Hematopoietic multipotent progenitor cell treated with erythropoietin and hydrocortisone succinate and interleukin-3 and kit ligand, for 15 days (in vitro differentiated cells): ENCODE measurements around the gene SLC44A5.
"Not testable (repeated sequence)": the region's sequence is repeated elsewhere in the genome, so short reads cannot be mapped to it uniquely, and the experiment has no call there.

ENCODE experiments used
- DNase-seq: peaks from one replicate; pipeline ENCODE4 v3.0.0-alpha.2; 2015; ENCODE audit warnings: low spot score

The SLC44A5 gene

DNA sequence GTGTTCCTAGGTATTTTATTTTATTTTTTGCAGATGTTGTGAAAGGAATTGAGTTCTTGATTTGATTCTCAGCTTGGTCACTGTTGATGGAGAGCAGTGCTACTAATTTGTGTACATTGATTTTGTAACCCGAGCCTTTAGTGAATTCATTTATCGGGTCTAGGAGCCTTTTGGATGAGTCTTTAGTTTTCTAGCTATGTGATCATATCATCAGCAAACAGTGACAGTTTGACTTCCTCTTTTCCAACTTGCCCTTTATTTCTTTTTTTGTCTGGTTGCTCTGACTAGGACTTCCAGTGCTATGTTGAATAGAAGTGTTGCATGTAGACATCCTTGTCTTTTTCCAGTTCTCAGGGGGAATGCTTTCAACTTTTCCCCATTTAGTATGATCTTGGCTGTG, 337.8 kb downstream of the SLC44A5 start:
- DNase-seq = no peak

DNA sequence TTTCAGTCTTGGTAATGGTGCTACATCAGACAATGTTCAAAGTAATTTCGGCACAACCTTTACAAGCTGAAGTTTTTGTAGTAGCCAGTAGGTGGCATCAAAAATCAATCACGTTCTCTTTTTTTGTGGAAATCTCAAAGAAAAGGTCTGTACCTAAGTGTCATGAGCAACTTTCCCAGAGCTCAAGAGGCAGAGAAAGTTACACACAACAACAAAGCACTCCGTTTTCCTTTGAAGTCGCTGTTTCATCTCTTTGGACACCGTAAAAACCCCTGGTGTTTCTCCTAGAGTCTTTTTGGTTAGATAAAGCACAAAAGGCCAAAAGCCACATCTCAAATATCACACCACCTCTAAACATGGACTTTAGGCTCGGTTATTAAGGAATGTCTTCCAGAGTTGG, 345.1 kb downstream of the SLC44A5 start:
- DNase-seq = peak; percentile 9

DNA sequence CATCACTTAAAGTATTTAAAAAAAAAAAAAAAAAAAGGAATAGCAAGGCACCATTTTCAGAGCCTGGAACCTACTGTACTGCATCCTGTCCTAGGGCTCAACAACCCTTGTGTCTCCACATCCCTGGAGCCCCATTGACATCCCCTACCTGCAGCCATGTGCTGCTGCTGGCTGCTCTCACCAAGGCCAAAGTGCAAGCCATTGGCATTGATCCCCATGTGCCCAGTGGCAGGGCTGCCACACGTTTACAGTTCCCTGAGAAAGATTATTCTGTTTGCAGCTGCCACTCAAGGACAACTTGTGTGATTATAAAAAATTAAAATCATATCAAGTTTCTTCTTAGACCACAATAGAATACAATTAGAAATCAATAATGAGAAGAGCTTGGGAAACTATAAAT, 346.8 kb downstream of the SLC44A5 start:
- no peak for DNase-seq

DNA sequence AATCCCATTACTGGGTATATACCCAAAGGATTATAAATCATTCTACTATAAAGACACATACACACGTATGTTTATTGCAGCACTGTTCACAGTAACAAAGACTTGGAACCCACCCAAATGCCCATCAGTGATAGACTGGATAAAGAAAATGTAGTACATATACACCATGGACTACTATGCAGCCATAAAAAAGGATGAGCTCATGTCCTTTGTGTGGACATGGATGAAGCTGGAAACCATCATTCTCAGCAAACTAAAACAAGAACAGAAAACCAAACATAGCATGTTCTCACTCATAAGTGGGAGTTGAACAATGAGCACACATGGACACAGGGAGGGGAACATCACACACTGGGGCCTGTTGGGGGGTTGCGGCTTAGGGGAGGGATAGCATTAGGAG, 347.3 kb downstream of the SLC44A5 start:
- DNase-seq = not testable (repeated sequence)

DNA sequence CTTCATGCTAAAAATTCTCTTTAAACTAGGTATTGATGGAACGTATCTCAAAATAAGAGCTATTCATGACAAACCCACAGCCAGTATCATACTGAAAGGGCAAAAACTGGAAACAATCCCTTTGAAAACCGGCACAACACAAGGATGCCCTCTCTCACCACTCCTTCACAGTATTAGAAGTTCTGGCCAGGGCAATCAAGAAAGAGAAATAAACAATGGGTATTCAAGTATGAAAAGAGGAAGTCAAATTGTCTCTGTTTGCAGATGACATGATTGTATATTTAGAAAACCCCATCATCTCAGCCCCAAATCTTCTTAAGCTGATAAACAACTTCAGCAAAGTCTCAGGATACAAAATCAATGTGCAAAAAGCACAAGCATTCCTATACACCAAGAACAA, 349.0 kb downstream of the SLC44A5 start:
- DNase-seq = not testable (repeated sequence)

DNA sequence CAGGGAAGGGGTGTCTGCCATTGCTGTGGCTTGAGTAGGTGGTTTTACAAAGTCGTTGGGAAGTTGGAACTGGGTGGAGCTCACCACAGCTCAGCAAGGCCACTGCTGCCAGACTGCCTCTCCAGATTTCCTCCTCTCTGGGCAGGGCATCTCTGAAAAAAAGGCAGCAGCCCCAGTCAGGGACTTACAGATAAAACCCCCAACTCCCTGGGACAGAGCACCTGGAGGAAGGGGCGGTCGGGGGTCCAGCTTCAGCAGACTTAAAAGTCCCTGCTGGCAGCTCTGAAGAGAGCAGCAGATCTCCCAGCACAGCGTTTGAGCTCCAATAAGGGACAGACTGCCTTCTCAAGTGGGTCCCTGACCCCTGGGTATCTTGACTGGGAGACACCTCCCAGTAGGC, 352.6 kb downstream of the SLC44A5 start:
- DNase-seq = no peak

DNA sequence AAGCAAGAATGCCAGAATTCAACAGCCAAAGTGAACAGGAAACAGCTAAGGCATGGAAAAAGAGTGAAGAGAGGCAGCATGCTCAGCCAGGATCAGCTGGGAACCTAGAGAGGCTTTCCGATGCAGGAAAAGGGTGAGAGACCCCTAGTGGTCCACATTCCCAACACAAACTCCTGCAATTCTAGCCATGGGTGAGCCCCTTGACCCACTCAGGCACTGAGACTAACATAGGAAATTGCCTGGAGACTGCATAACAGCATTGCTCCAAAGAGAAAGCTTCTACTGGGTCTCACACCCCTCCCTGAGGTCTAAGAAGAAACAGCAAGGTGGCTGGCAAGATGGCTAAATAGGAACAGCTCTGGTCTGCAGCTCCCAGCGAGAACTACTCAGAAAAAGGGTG, 353.5 kb downstream of the SLC44A5 start:
- DNase-seq = no peak

DNA sequence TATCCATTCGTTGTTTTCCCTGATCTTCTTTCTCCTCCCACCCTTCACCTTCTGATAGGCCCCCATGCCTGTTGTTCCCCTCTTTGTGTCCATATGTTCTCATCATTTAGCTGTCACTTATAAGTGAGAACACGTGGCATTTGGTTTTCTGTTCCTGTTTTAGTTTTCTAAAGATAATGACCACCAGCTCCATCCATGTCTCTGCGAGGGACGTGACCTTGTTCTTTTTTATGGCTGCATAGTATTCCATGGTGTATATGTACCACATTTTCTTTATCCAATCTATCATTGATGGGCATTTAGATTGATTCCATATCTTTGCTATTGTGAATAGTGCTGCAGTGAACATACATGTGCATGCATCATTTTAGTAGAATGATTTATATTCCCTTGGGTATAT, 360.8 kb downstream of the SLC44A5 start:
- not testable (repeated sequence) for DNase-seq

DNA sequence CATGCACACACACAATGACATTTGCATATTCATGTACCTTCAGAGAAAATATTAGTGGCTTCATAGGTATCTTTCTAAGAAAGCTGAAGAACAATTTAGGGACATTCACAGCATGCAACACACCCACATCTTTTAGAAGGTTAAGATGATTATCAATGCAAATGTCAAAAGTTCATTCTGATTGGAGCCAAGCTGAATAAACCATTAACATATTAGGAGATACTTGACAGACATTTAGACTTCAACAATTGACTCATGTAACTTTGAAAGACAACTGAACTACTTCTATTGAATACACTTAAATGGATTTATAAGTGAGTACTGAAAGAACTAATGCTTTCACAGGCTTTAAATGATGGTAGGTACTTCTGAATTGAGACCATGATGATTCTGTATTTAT, 365.7 kb downstream of the SLC44A5 start:
- DNase-seq = no peak

DNA sequence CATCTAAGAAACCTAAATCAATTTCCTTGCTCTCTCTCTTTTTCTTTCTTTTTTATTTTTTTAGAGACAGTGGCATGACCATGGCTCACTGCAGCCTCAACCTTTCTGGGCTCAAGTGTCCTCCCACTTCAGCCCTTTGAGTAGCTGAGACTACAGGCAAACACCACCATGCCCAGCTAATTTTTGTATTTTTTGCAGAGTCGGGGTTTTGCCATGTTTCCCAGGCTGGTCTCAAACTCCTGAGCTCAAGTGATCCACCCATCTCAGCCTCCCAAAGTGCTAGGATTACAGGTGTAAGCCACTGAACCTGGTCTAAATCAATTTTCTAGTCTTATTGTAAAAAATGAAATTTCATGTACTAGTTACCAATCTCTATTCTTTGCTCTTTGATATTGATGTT, 367.8 kb downstream of the SLC44A5 start:
- DNase-seq = no peak

DNA sequence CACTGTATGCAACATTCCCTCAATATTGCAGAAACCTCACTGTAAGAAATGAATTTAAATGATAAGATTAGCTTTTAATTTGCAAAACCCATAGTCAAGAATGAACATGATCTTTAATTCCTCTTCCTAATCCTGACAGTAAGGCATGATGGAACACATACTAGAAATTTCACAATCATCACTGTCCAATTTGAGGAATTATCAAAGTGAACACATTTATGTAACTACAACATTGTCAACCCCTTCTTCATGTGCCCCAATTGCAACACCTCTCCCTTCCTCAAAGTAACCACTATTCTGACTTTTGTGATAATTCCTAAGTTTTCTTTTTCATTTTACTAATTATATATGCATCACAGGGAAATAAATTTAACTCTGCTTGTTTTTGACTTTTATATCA, 373.6 kb downstream of the SLC44A5 start:
- no peak for DNase-seq

DNA sequence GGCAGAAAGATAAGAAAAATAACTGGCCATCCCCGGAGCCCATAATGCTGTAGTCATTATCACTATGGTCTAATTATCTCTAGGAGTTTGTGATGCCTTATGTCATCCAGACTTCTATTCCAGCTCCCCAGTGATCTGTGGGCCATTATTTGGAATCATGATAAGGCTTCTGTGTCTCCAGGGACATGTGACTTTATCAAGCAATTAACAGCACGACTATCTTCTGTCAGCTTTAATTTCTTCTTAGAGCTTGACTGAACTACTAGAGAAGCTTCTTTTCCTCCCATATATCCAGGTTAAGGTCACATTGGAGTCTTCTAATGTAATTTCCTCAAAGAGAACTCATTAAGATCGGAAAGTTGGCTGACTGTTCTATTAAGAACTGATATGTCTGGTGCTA, 376.4 kb downstream of the SLC44A5 start:
- DNase-seq = no peak

DNA sequence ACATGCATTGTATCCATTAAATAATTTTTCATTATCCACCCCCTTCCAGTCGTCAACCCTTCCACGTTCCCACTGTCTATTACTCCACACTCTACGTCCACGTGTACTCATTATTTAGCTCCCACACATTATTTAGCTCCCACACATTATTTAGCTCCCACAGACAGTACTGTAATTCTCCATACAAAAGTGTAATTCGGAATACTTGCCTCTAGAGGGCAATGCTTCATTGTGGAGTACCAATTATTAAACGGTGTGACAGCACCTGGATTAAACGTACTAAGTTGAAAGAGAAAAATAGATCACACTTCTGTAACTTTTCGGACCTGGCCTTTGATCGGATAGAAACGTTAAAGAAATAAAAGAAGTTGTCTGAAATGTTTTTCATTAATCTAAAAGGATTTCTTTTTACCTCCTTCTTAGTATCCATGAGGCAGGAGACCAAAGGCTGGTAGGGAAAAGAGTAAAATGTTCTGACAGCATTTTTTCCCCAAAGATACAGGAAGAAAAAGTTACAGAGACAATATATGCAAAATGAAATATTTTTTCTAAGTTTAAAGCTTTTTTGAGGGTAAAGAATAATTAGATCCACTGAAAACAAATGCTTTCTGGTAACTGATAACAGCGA, 377.5 kb downstream of the SLC44A5 start:
- DNase-seq = peak; percentile 29

DNA sequence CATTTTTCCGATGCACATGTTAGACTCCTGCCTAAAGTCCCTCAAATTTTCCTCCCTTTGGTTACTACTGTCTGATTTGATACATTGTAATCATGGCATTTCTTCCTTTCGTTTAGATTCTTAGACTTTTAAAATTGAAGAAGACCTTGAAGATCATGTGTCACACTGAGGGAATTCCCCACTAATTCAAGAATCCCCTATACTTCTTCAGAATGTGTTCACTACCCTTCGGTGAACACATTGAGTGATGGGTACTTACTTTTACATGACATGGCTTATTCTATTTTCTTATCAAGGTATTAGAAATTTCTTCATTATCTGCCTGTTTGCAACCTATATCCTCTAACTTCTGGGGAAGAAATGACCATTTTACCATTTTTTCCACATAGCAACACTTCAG, 390.8 kb downstream of the SLC44A5 start:
- DNase-seq = no peak

DNA sequence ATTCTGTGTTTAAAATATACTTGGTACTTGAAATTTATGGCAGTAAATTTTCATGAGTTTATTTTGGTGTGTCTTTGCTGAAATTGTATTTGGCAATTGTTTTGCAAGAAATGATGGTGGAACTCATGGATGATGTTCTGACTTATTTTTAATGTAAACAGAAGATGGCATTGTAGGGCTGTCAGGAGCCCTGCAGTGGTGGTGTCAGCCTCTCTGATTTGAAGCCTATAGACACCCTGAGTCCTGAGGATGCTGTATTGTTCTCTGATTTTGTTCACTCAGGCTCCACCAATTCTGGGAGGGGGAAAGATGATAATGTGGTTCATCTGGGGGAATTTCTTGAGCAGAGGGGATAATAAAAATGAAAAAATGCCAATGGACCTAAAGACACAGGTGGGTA, 396.9 kb downstream of the SLC44A5 start:
- no peak for DNase-seq

DNA sequence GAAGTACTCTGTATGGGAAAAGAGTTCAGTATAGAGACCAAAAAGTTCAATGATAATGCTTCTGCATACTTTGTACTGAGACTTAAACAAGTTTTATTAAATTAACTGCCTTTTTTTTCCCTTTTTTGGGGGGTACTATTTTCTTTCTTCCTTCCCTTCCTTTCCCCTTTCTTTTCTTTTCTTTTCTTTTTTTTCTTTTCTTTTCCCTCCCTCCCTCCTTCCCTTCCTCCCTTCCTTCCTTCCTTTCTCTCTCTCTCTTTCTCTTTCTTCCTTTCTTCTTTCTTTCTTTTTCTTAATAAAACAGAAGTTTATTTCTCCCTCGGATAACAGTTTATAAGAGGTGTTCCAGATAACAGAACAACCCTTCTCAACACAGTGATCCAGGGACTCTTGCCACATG, 399.3 kb downstream of the SLC44A5 start:
- DNase-seq = no peak

DNA sequence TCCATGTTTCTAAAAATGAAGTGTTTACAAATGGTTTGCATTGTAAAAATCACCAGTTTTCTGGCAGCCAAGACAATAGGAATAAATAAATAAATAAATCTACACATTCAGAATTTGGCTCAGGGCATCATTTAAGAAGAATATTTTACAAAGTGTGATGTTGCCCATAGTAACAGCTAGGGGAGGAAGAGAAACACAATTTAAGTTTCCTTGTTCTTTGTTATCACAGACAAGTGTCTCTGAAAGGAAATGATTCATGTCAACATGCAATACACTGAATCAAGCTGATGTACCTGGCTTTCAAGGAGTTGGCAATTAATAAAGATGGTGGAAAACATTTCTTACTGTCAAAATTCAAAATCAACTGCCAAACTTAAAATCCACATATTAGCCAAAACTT, 402.1 kb downstream of the SLC44A5 start:
- no peak for DNase-seq

DNA sequence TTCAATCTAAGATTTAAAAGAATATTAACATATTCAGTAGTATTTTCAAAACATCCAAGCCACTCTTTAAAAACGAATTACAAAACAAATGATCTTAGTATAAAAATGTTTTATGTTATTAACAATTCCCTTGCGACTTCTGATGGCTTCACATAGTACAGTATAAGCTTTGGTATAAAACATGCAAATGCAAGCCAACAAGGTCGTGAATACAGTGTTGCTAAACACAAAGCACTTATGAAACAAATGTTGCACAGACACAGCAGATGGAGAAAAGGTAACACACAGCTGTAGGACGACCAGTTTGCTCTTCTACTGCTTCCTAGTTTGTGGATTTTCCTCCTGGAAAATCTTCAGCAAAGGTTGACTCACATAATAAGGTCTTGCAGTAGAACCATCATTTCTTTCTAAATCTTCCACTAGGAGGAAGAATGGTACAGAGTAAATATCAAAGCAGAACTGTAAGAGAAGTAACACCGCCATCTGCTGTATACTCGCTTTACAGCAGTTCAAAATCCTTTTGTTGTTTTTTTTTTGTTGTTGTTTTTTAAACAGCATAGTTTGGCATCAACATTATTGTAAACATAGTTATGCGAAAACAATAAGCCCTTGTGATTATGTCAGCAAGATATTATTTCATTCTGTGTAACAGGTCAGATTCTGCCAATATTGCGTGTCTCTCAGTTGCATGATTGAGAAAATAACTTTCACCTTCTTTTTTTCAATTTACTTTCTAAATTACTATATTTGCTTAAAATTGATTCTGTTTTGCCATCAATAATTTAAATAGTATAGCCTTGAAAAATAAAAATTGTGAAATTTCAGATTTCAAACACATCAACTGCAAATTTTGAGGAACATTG, 407.3 kb downstream of the SLC44A5 start:
- DNase-seq = no peak

DNA sequence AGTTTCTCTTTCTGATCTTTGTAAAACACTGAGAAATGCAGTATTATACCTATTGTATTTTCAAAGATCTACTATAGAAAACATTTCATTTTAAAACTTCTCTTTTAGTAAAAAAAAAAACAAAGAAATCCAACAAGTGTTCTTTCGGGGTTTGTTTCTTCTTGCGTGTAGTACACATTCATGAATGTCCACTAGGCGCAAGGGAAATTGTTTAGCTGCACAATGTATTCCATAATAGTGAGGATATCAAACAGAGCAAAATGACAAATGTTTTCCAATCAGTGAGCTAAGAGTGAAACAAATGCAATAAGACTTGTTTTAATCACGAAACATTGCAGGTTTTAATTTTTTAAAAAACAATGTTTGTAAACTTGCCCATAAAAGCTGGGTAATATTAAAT, 408.2 kb downstream of the SLC44A5 start:
- DNase-seq = no peak

DNA sequence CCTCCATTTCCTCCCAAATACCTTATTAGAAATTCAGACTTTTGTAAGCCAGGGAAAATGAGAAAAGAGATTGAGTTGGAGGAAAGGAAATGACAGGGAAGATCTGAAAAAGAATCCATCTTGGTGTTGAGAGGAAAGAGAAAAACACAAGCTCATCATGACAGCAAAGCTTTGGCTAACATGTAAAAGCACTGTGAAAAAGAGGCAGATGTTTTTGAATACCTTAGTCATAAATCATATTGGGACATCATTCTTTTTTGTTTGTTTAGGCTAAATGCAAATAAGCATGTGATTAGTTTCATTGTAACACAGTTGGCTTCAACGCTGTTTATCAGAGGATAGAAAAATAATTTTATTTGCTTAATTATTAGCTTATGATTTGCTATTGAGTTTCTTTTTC, 412.2 kb downstream of the SLC44A5 start:
- DNase-seq = no peak

DNA sequence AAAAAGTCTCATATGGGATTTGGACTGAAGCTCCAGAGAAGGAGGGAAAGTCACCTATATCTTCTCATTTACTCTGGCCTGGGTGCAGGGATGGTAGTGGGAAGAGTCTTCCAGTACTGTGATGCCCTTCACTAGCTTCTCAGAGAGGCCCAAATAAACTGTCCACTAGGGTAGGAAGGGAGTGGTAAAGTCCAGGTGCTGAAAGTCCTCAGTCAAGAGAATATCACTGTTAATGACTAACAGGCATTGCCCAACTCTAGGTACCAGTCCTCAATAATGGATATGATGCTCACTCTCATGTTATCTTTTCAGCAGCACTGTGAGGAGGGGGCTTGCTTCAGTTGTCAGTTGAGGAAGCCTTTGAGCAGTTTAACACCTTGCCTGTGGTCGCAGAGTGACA, 412.8 kb downstream of the SLC44A5 start:
- DNase-seq = no peak

DNA sequence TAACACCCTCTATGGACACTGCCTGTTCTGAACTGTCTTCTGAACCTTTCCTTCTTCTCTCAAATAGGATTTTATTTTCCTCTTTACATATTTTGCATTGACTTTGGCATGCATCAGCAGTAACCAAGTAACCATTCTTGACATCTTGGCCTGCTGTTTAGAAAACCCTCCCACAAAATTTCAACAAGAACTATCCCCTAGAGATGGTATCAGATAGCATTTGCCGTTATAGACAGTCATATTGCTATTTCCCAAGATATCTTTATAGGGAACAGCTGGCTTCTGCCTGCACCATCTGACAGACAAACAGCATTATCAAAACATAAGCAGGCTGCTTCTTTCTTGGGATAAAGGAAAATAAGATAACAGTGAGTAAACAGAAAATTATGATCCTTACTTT, 422.0 kb downstream of the SLC44A5 start:
- DNase-seq = no peak

DNA sequence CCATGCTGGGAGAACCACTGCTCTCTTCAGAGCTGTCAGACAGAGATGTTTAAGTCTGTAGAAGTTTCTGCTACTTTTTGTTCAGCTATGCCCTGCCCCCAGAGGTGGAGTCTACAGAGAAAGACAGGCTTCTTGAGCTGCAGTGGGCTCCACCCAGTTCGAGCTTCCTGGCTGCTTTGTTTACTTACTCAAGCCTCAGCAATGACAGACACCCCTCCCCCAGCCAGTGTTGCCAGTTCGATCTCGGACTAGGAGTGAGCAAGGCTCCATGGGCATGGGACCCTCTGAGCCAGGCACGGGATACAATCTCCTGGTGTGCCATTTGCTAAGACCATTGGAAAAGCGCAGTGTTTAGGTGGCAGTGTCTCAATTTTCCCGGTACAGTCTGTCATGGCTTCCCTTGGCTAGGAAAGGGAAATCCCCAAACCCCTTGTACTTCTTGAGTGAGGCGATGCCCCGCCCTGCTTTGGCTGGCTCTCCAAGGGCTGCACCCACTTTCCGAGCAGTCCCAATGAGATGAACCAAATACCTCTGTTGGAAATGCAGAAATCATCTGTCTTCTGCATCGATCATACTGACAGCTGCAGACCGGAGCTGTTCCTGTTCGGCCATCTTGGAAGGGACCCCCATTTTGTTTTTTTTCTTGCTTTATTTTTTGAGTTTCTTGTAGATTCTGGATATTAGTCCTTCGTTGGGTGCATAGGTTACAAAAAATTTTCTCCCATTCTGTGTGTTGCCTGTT, 429.5 kb downstream of the SLC44A5 start:
- DNase-seq = not testable (repeated sequence)
